Central memory CD8-positive, alpha-beta T cell (primary cell): Measurements from ENCODE around the gene TUBG1.
A peak's percentile ranks its signal among the peaks of the same experiment; 100 is the strongest.
"Not testable (repeated sequence)": the region's sequence is repeated elsewhere in the genome, so short reads cannot be mapped to it uniquely, and the experiment has no call there.

Experiments used
- ATAC-seq: fragments of 150-1000 bp; cut with Tn5 transposase; replicated peaks from 2 replicates; pipeline ENCODE4 v1.10.0; 2022; ENCODE audit warnings: mild to moderate bottlenecking, moderate FRiP score, moderate number of reproducible peaks; ENCODE audit not compliant: poor library complexity, severe bottlenecking; ENCODE audit errors: extremely low read depth
- DNase-seq, 2 donors: peaks; one replicate each; pipeline ENCODE4 v3.0.0; 2021; ENCODE audit warnings: low spot score in 2 of 2
- H3K27ac Mint-ChIP-seq: one replicate; pipeline ENCODE4 v1.8.0; 2022; ENCODE audit warnings: low read depth, mild to moderate bottlenecking, moderate library complexity, mixed read lengths
- H3K27me3 Mint-ChIP-seq: one replicate; pipeline ENCODE4 v1.8.0; 2022; ENCODE audit warnings: mixed read lengths
- H3K36me3 Mint-ChIP-seq: one replicate; pipeline ENCODE4 v1.8.0; 2022; ENCODE audit warnings: mild to moderate bottlenecking, moderate library complexity, mixed read lengths; ENCODE audit not compliant: insufficient read depth
- H3K4me1 Mint-ChIP-seq: one replicate; pipeline ENCODE4 v1.8.0; 2022; ENCODE audit warnings: mixed read lengths
- H3K4me3 Mint-ChIP-seq: one replicate; pipeline ENCODE4 v1.8.0; 2022; ENCODE audit warnings: mild to moderate bottlenecking, moderate library complexity, mixed read lengths
- H3K9me3 Mint-ChIP-seq: one replicate; pipeline ENCODE4 v1.8.0; 2022; ENCODE audit warnings: mixed read lengths

TUBG1 gene

DNA sequence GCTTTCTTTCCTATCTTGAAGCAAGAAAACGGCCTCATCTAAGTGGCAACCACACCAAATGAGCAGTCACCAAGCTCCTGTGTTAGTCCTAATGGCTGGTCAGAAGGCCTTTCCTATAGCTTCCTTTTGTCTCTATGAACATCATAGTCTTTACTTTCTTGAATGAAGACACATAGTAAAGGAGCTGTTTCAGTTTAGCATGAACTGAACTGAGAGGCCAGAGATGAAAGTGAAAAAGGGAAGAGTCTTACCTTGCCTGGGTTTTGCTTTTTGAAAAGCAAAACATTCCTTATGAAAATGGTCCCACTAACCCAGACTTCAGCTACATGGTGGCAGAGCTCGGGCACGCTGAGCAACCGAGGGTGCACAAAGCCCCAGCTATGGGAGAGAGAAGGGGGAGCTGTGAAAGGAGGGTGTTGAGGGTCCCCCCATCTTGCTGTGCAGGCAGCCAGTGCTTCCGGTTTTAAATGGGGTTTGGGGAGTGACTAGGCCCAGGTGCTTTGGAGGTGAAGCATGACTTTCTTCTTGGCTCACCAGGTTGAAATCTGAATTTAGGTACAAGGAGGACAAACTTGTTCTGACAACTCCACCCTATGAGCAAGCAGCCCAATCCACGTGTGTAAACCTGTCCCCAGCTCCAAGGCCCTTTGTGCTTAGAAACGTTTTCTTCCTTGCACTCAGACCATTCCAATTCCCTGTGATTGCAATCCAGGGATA is 22.8 kb upstream of the TUBG1 start:
- no peak for ATAC-seq
- Mint-ChIP-seq H3K27me3 (no peaks in the 10 kb centered on the region), H3K4me3 (no peak overlapping the region), H3K9me3 (no peaks in the 10 kb centered on the region), H3K36me3 (peaks cover 82% of the 10 kb centered on the region), H3K27ac (peak overlapping the region; percentile 77), H3K4me1 (peaks cover 9% of the 10 kb centered on the region)
- DNase-seq, result no peak

- Mint-ChIP-seq H3K4me1 (peaks cover 13% of the 10 kb centered on the region), H3K9me3 (no peaks in the 10 kb centered on the region), H3K27ac (no peak overlapping the region), H3K36me3 (peaks cover 73% of the 10 kb centered on the region), H3K4me3 (no peak overlapping the region), H3K27me3 (no peaks in the 10 kb centered on the region)
- DNase-seq (no peak), ATAC-seq (no peak)
Measured at GRCh38 chr17:42590886-42591285, 18.6 kb upstream of the TUBG1 start.

DNA sequence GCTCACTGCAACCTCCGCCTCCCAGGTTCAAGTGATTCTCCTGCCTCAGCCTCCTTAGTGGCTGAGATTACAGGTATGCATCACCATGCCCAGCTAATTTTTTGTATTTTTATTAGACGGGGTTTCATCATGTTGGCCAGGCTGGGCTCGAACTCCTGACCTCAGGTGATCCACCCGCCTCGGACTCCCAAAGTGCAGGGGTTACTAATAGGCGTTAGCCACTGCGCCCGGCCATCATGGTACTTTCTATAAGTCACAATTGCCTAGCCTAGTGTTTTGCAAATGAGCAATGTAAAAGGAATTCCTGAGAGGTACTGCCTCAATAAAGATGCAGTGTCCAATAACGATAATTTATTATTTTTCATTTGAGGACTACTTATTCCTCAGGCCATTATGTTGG is 18.1 kb upstream of the TUBG1 start:
- Mint-ChIP-seq H3K27ac (no peak overlapping the region), H3K27me3 (no peaks in the 10 kb centered on the region), H3K4me1 (peaks cover 16% of the 10 kb centered on the region), H3K4me3 (no peak overlapping the region), H3K9me3 (no peaks in the 10 kb centered on the region), H3K36me3 (peaks cover 69% of the 10 kb centered on the region)
- no peak for DNase-seq
- ATAC-seq, result no peak

DNA sequence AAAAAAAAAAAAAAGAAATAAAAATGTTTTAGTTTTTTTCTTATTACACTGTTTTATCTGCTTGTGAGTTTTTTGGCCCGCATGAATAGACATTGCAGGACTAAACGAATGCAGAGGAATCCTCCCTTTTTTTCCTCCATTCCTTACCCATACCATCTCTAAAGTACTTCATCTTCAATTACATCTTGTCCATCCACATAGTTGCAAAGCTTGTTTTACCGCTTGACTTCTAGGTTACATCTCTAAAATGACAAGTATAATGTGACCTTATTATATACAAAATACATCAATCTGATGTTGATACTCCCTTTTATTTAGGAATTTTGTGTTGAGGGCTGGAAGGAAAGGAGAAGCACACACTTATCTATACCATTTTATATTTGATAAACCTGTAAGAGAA is 13.1 kb upstream of the TUBG1 start:
- Mint-ChIP-seq H3K4me1 (peaks cover 17% of the 10 kb centered on the region), H3K36me3 (peaks cover 53% of the 10 kb centered on the region), H3K27ac (no peak overlapping the region), H3K9me3 (no peaks in the 10 kb centered on the region), H3K4me3 (no peak overlapping the region), H3K27me3 (no peaks in the 10 kb centered on the region)
- DNase-seq (no peak), ATAC-seq (no peak)

GRCh38 chr17:42598905-42599304 is 10.6 kb upstream of the TUBG1 start:
- H3K9me3 Mint-ChIP-seq, result no peaks in the 10 kb centered on the region
- no peak overlapping the region for H3K27ac Mint-ChIP-seq
- H3K27me3 Mint-ChIP-seq, result no peaks in the 10 kb centered on the region
- DNase-seq, result no peak
- ATAC-seq, result no peak
- H3K36me3 Mint-ChIP-seq, result peaks cover 51% of the 10 kb centered on the region
- H3K4me3 Mint-ChIP-seq, result no peak overlapping the region
- peaks cover 28% of the 10 kb centered on the region for H3K4me1 Mint-ChIP-seq

DNA sequence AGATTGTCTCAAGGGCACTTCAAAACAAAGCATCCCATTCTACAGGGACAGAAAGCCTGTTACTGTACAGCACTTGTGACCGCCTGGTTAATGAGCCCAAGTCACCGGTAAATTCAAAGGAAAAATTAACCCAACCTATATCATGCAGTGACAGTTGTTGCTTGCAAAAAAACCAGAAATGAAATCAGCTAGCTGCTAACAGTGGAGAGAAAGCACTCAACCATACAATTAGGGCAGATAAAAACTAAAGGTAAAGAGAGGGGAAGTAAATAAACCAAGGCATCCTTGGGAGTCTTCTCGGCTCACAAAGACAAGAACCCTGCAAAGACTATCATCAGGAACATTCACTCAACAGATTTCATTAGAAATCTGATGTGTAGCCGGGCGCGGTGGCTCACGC is 6.2 kb upstream of the TUBG1 start:
- Mint-ChIP-seq H3K4me1 (peaks cover 55% of the 10 kb centered on the region), H3K9me3 (no peaks in the 10 kb centered on the region), H3K27me3 (no peaks in the 10 kb centered on the region), H3K4me3 (peak overlapping the region; percentile 7), H3K27ac (peak overlapping the region; percentile 22), H3K36me3 (peaks cover 40% of the 10 kb centered on the region)
- DNase-seq (no peak), ATAC-seq (no peak)

GRCh38 chr17:42607769-42608168 is 1.7 kb upstream of the TUBG1 start:
- H3K4me3 Mint-ChIP-seq, result peak overlapping the region; percentile 95
- no peaks in the 10 kb centered on the region for H3K27me3 Mint-ChIP-seq
- H3K4me1 Mint-ChIP-seq, result peaks cover 58% of the 10 kb centered on the region
- H3K36me3 Mint-ChIP-seq, result peaks cover 32% of the 10 kb centered on the region
- H3K27ac Mint-ChIP-seq, result peak overlapping the region; percentile 55
- no peaks in the 10 kb centered on the region for H3K9me3 Mint-ChIP-seq
- no peak for DNase-seq
- no peak for ATAC-seq

DNA sequence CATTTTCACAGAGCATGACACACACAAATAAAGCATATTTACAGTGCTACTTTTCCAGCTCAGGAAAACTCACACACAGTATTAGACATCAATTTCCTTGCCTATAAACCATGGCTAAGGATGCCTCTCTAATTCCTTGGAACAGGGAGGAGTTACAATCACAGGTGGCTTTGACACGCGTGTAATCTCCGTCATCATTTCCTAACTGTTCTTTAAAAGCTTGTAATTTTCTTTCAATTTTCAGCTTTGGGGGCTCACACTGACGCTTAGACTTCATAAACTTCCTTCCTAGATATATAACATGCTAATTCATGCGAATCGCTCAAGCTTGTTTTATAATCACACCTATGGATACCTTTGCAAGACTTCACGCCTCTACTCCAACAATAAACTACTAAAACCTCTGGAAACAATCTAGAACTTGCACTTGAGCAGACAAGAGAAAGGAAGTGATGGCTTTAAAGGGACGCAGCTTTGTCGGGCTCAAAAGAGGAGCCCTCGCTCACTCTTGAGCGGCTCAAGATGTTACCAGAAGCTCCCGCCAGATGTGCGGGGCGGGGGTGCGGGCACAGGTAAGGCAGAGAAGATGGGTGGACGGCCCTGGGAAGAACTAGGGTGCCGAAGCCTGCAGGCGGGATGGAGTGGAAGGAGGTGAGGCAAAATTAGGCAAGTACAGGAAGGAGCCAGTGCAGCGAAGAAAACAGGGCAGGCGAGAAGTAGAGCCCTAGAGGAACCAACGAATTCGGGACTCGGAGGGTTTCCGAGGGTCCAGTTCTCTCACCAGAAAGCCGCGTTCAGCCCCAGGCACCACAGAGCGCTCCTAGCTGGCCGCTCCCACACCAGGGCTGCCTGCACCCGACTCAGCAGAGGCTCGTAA is 940 bp upstream of the TUBG1 start:
- H3K9me3 Mint-ChIP-seq, result no peaks in the 10 kb centered on the region
- no peaks in the 10 kb centered on the region for H3K27me3 Mint-ChIP-seq
- peak overlapping the region; percentile 97 for H3K27ac Mint-ChIP-seq
- peaks cover 28% of the 10 kb centered on the region for H3K36me3 Mint-ChIP-seq
- DNase-seq (no peak), ATAC-seq (peak; percentile 63)
- H3K4me3 Mint-ChIP-seq, result peak overlapping the region; percentile 95
- peaks cover 51% of the 10 kb centered on the region for H3K4me1 Mint-ChIP-seq

- peaks cover 35% of the 10 kb centered on the region for H3K4me1 Mint-ChIP-seq
- peak overlapping the region; percentile 97 for H3K27ac Mint-ChIP-seq
- not testable (repeated sequence) for DNase-seq, H3K27me3 Mint-ChIP-seq, H3K9me3 Mint-ChIP-seq, ATAC-seq
- H3K4me3 Mint-ChIP-seq, result peak overlapping the region; percentile 95
- peaks cover 28% of the 10 kb centered on the region for H3K36me3 Mint-ChIP-seq
Measured at GRCh38 chr17:42609814-42610801, 625 bp downstream of the TUBG1 start.

DNA sequence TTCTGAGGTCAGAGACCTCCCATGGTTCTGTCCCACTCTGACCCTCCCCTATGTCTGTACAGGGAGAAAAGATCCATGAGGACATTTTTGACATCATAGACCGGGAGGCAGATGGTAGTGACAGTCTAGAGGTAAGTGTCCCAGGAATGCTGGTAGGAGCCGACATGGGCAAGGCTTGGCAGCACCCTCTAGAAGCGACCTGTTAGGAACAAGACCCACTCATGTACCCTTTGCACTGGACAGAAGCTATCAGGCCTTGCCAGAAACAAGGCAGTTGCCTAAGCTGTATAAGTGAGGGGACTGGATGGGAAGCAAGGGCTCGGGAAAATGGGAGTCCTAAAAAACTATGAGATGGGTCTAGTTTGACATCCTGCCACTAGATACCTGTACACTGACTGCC is 2.5 kb downstream of the TUBG1 start:
- no peak overlapping the region for H3K27ac Mint-ChIP-seq

DNA sequence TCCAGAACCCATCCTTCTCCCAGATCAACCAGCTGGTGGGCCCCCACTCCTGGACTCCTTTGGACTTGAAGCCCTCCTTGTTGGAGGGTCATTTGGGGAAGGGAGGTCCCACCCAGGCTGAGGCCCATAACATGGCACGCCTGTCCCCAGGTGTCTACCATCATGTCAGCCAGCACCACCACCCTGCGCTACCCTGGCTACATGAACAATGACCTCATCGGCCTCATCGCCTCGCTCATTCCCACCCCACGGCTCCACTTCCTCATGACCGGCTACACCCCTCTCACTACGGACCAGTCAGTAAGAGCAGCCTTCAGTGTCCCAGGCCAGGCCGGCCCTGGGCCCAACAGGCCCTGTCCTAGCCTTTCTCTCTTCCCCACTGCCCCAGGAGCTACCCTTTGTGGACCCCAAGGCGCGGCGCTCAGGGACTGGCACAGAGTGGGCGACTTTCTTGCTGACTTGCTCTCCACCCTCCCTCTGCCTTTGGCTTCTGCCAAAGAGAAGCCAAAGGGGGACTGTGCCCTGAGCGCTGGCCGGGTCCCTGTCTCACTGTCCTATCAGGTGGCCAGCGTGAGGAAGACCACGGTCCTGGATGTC is 4.3 kb downstream of the TUBG1 start:
- ATAC-seq, result no peak
- H3K27me3 Mint-ChIP-seq, result no peaks in the 10 kb centered on the region
- no peak overlapping the region for H3K27ac Mint-ChIP-seq
- no peaks in the 10 kb centered on the region for H3K9me3 Mint-ChIP-seq
- H3K4me1 Mint-ChIP-seq, result peaks cover 8% of the 10 kb centered on the region
- peaks cover 17% of the 10 kb centered on the region for H3K36me3 Mint-ChIP-seq
- H3K4me3 Mint-ChIP-seq, result no peak overlapping the region
- no peak for DNase-seq

More for the DNA sequence above, 2.5 kb downstream of the TUBG1 start:
- H3K36me3 Mint-ChIP-seq, result peaks cover 21% of the 10 kb centered on the region
- no peak for ATAC-seq
- peaks cover 16% of the 10 kb centered on the region for H3K4me1 Mint-ChIP-seq
- no peaks in the 10 kb centered on the region for H3K9me3 Mint-ChIP-seq
- no peaks in the 10 kb centered on the region for H3K27me3 Mint-ChIP-seq
- no peak overlapping the region for H3K4me3 Mint-ChIP-seq
- DNase-seq, result no peak

DNA sequence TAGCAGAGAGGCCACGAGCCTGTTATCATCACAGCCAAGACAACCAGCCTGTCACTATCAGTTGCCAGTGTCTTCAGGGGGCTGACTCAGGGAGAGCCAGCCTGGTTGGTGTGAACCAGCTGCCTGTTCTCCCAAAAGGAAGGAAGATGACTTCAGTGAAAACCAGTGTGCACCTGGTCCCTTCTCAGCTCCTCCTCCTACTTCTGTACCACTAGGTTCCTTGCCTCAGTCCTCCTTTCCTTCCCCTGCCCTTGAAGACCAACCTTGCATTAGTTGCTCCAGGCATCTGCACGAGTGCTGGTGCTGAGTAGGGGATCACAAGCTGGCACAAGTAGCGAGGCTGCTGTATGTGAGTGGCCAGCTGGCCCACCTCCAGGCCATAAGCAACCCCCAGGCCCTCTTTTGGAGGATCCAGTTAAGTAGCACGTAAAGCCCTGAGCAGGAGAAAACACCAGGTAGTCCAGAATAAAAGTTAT is 8.5 kb downstream of the TUBG1 start:
- no peaks in the 10 kb centered on the region for H3K9me3 Mint-ChIP-seq
- H3K4me1 Mint-ChIP-seq, result no peaks in the 10 kb centered on the region
- DNase-seq (no peak), ATAC-seq (no peak)
- H3K27ac Mint-ChIP-seq, result no peak overlapping the region
- H3K27me3 Mint-ChIP-seq, result no peaks in the 10 kb centered on the region
- H3K4me3 Mint-ChIP-seq, result no peak overlapping the region
- H3K36me3 Mint-ChIP-seq, result peaks cover 8% of the 10 kb centered on the region
